Esophagus squamous epithelium (tissue), 5 donors: ENCODE results near the gene ABCB9. TPM values are rescaled to one million over a fixed set of nuclear protein-coding genes. Genes with fewer than 3 reads are reported as not detected.

Source experiments
- DNase-seq: peaks from one replicate; lab custom pipeline; 2025; lab: John Stamatoyannopoulos, UW
- H3K27ac ChIP-seq, 4 donors: fragments of 200-600 bp; sonication (generic); one replicate each; pipeline ENCODE4 v1.5.1; 2016 to 2019; ENCODE audit warnings: mild to moderate bottlenecking in 1 of 4
- H3K27me3 ChIP-seq, 4 donors: fragments of 200-600 bp; sonication (generic); 1 replicate in 3 of 4; 2 replicates in 1 of 4; pipeline versions ENCODE4 v1.5.1 to v1.6.0; 2017 to 2021; ENCODE audit warnings: antibody characterized with exemption in 1 of 4
- H3K36me3 ChIP-seq, 3 donors: fragments of 200-600 bp; sonication (generic); one replicate each; pipeline ENCODE4 v1.5.1; 2016 to 2019
- H3K4me1 ChIP-seq, 3 donors: fragments of 200-600 bp; sonication (generic); one replicate each; pipeline ENCODE4 v1.5.1; 2017 to 2019
- H3K4me3 ChIP-seq, 4 donors: fragments of 200-600 bp; sonication (generic); 1 replicate in 3 of 4; 2 replicates in 1 of 4; pipeline ENCODE4 v1.5.1; 2016 to 2019; ENCODE audit warnings: mild to moderate bottlenecking in 2 of 4, moderate library complexity in 1 of 4
- H3K9me3 ChIP-seq, 3 donors: fragments of 200-600 bp; sonication (generic); one replicate each; pipeline ENCODE4 v1.5.1; 2016 to 2019
- POLR2A ChIP-seq, 4 donors: fragments of 450-650 bp; IDR thresholded peaks; one replicate each; pipeline ENCODE4 v1.6.1; 2017; ENCODE audit warnings: antibody characterized with exemption in 4 of 4, mild to moderate bottlenecking in 4 of 4, moderate library complexity in 3 of 4
- WGBS, 2 donors: methylation state at CpG; one replicate each; pipeline ENCODE4 v1.1.5; 2018; 5-methylcytosine and 5-hydroxymethylcytosine counted together
- intact Hi-C: fragments of 100-400 bp; cut with DNase I; formaldehyde crosslinking; loops from one replicate; pipeline ENCODE4 v1.15.0; 2022
- total RNA-seq, 4 donors: library from RNA; depleted of rRNA; stranded (reverse); fragments of >200 nt; gene quantifications; one replicate each; pipeline ENCODE4 v1.1.0, GENCODE V29; 2016
- TF ChIP-seq, protein P1 (sequence below), 6 experiments: fragments of 450-650 bp in 4 of 6; fragments of 200-600 bp in 2 of 6; sonication (generic) in 2 of 6; IDR thresholded peaks; one replicate each; pipeline ENCODE4 v1.5.1; 2016 to 2019; ENCODE audit warnings: antibody characterized with exemption in 6 of 6, mild to moderate bottlenecking in 4 of 6, moderate library complexity in 4 of 6
- donor health status: DM: yes; HTN: yes; CAD: no.

Gene ABCB9
- total RNA-seq, 4 donors from 2014 or later, result 2.9 to 5.5 (median 3.3) TPM

DNA sequence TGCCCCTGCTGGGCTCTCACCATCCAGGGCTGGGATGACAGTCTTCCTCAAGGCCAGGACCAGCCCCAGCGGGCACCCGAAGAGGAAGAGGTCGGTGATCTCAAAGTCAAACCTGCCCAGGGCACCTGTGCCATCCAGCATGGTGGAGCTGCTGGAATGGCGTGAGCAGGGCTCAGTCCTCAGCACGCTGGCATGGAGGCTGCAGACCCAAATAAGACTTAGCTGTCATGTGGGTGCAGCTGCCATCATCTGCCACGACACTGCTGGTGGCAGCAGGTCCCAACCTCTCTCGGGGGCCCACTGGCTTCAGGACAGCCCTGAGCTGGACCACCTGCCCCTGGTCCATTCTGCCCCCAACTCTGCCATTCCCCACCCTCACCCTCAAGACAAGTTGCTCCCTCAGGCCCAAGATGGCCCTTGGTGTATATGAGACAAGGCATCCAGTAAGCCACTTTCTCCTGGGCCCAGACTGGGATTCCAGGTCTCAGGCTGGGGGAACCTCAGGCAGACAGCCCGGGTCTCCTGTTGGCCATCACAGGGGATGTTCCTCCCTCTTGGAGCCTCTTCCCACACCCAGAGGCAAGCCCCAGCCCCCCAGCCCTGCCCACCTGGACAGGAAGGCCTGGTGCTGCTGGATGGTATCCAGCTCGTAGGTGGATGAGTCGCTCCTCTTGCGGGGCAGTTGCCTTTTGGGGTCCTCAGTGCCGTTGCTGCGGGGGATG is 28.7 kb upstream of the ABCB9 start:
- Histone ChIP-seq H3K9me3 (no peaks in the 10 kb centered on the region), H3K4me1 (peaks cover 0 to 4% (median 0%) of the 10 kb centered on the region in 3 donors), H3K27ac (no peak overlapping the region), H3K4me3 (no peak overlapping the region), H3K36me3 (peaks cover 0 to 68% (median 0%) of the 10 kb centered on the region in 3 donors), H3K27me3 (no peaks in the 10 kb centered on the region)
- intact Hi-C loops, result no loop called here
- DNase-seq, result no peak
- TF ChIP-seq, protein P1, sequence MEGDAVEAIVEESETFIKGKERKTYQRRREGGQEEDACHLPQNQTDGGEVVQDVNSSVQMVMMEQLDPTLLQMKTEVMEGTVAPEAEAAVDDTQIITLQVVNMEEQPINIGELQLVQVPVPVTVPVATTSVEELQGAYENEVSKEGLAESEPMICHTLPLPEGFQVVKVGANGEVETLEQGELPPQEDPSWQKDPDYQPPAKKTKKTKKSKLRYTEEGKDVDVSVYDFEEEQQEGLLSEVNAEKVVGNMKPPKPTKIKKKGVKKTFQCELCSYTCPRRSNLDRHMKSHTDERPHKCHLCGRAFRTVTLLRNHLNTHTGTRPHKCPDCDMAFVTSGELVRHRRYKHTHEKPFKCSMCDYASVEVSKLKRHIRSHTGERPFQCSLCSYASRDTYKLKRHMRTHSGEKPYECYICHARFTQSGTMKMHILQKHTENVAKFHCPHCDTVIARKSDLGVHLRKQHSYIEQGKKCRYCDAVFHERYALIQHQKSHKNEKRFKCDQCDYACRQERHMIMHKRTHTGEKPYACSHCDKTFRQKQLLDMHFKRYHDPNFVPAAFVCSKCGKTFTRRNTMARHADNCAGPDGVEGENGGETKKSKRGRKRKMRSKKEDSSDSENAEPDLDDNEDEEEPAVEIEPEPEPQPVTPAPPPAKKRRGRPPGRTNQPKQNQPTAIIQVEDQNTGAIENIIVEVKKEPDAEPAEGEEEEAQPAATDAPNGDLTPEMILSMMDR (IDR thresholded peaks at IDR 0.05), result no peak
- TF ChIP-seq POLR2A (IDR thresholded peaks at IDR 0.05), result no peak
- WGBS, 2 donors, result 75% methylated on average over 2 of the region's 13 CpGs; no CpG with 5 or more reads in 1 of the 2 donors

DNA sequence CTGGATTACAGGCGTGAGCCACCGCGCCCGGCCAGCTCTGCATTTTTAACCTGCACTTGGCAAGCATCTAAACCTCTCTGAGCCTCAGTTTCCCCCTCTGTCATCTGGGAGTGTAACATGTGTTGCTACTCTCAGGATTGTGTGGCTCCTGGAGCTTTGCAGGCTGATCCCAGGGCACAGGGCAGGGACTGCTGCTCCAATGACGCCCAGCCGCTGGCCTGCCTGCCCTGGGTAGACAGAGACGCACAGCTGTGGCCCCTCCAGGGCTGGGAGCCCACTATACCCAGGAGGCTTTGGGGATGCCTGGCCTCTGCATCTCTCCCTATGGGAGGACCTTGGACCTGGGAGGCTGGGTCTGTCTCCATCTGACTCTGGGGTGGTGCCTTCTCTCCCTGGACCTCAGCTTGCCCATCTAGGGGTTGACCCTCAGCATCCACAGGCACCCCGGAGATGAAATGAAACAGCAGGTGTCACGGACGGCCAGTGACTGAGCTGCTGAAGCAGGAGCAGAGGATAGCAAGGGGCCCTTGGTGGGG is 27.9 kb upstream of the ABCB9 start:
- TF ChIP-seq, protein P1 (IDR thresholded peaks at IDR 0.05), result no peak
- TF ChIP-seq POLR2A (IDR thresholded peaks at IDR 0.05), result no peak
- H3K4me1 ChIP-seq, result peaks cover 0 to 4% (median 0%) of the 10 kb centered on the region in 3 donors
- H3K27me3 ChIP-seq, result no peaks in the 10 kb centered on the region
- no peak for DNase-seq
- H3K27ac ChIP-seq, result no peak overlapping the region
- intact Hi-C loops, result no loop called here
- H3K4me3 ChIP-seq, result no peak overlapping the region
- H3K9me3 ChIP-seq, result no peaks in the 10 kb centered on the region
- WGBS, 2 donors, result 96 to 100% methylated on average over 4 of the region's 10 CpGs
- H3K36me3 ChIP-seq, result peaks cover 0 to 68% (median 0%) of the 10 kb centered on the region in 3 donors

DNA sequence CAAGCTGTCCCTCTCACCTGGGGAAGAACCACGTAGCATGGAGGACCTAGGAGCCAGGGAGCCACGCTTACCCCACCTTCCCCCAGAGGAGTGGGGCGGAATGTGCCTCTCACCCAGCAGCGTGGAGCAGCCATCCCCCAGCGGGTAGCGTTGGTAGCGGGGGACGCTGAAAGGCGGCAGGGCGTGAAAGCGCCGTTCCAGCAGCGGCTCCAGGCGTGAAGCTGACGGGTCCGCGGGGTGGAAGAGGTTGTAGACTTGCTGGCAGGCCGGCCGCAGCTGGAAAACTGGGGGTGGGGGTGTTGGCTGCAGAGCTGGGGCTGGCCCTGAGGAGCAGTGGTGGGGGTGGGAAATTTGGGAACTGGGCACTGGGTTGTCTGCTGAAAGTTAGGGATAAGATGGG is 26.1 kb upstream of the ABCB9 start:
- DNase-seq, result no peak
- Histone ChIP-seq H3K4me3 (no peak overlapping the region), H3K9me3 (no peaks in the 10 kb centered on the region), H3K27me3 (no peaks in the 10 kb centered on the region), H3K27ac (no peak overlapping the region), H3K36me3 (peaks cover 0 to 82% (median 0%) of the 10 kb centered on the region in 3 donors), H3K4me1 (peaks cover 0 to 4% (median 0%) of the 10 kb centered on the region in 3 donors)
- TF ChIP-seq POLR2A (IDR thresholded peaks at IDR 0.05), result no peak
- TF ChIP-seq, protein P1 (IDR thresholded peaks at IDR 0.05), result no peak
- intact Hi-C loops, result no loop called here
- 84 to 93% methylated on average over 2 to 5 of the region's 19 CpGs for WGBS, 2 donors

GRCh38 chr12:122991623-122992275 is 25.5 kb upstream of the ABCB9 start:
- peaks cover 0 to 82% (median 0%) of the 10 kb centered on the region in 3 donors for H3K36me3 ChIP-seq
- no peak overlapping the region for H3K4me3 ChIP-seq
- intact Hi-C loops, result no loop called here
- no peaks in the 10 kb centered on the region for H3K27me3 ChIP-seq
- DNase-seq, result no peak
- peaks cover 0 to 4% (median 0%) of the 10 kb centered on the region in 3 donors for H3K4me1 ChIP-seq
- no peaks in the 10 kb centered on the region for H3K9me3 ChIP-seq
- H3K27ac ChIP-seq, result no peak overlapping the region
- TF ChIP-seq, protein P1 (IDR thresholded peaks at IDR 0.05), result no peak
- TF ChIP-seq POLR2A (IDR thresholded peaks at IDR 0.05), result no peak
- 80% methylated on average over 8 of the region's 27 CpGs; no CpG with 5 or more reads in 1 of the 2 donors for WGBS, 2 donors
